ENCODE results near the gene CCR6. TPM values are rescaled to one million over a fixed set of nuclear protein-coding genes. Genes with fewer than 3 reads are reported as not detected.

Gene CCR6
- total and polyA plus RNA-seq, 10 donors, result 15.5 to 37.0 (median 19.8) TPM

DNA sequence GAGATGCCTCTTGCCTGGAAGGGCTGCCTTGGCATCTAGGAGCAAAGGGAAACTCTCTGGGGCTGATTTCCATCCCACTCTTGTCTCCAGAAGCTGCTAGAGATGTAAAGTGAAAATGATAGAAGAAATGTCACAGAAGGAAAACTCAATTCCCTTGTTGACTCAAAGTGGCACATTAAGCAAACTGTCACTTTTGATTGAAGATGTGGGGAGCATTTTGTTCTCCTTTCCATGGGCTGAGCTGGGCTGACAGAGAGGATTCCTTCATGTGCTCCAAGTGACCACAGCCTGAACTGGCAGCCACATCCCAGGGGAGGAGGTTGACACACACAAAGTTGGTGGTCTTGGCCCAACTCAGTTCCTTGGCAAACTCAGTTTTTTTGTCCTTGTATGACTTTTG is 25.1 kb downstream of the CCR6 start:
- Histone ChIP-seq H3K27ac (no peak overlapping the region), H3K4me1 (peaks cover 0 to 27% (median 15%) of the 10 kb centered on the region in 6 donors), H3K36me3 (no peaks in the 10 kb centered on the region), H3K4me3 (no peak overlapping the region), H3K27me3 (replicated peaks in 1 of 7) (peaks cover 0 to 25% (median 0%) of the 10 kb centered on the region in 7 donors), H3K9me3 (no peaks in the 10 kb centered on the region)
- no peak for DNase-seq
- intact Hi-C loops (cut with DNase I; ENCODE audit: low total_unique reads), result no loop called here
- no peak for TF ChIP-seq POLR2A (IDR thresholded peaks at IDR 0.05)
- TF ChIP-seq, protein P1, sequence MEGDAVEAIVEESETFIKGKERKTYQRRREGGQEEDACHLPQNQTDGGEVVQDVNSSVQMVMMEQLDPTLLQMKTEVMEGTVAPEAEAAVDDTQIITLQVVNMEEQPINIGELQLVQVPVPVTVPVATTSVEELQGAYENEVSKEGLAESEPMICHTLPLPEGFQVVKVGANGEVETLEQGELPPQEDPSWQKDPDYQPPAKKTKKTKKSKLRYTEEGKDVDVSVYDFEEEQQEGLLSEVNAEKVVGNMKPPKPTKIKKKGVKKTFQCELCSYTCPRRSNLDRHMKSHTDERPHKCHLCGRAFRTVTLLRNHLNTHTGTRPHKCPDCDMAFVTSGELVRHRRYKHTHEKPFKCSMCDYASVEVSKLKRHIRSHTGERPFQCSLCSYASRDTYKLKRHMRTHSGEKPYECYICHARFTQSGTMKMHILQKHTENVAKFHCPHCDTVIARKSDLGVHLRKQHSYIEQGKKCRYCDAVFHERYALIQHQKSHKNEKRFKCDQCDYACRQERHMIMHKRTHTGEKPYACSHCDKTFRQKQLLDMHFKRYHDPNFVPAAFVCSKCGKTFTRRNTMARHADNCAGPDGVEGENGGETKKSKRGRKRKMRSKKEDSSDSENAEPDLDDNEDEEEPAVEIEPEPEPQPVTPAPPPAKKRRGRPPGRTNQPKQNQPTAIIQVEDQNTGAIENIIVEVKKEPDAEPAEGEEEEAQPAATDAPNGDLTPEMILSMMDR (IDR thresholded peaks at IDR 0.05 in 8 of 11, conservative IDR thresholded peaks at IDR 0.05 in 3 of 11), result no peak
- TF ChIP-seq POLR2AphosphoS5 (IDR thresholded peaks at IDR 0.05), result no peak

DNA sequence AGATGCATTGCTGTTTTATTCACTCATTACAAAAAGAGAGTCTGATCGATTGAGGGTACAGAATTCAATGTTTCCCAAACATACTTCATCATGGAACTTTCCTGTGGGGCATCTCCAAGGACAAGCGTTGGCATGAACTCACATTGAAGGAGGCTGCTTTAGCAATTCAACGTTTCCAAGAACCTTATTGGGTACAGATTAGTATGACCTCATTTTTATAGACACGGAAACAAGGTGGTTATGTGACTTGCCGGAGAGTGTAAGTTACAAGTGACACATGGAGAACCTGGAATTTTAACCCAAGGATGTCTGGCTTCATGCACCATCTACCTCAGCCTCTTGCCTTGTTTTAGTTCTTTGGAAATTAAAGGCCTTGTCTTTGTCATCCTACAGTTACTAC is 26.1 kb downstream of the CCR6 start:
- intact Hi-C loops (cut with DNase I; ENCODE audit: low total_unique reads), result no loop called here
- TF ChIP-seq POLR2A (IDR thresholded peaks at IDR 0.05), result no peak
- TF ChIP-seq, protein P1 (IDR thresholded peaks at IDR 0.05 in 8 of 11, conservative IDR thresholded peaks at IDR 0.05 in 3 of 11), result no peak
- TF ChIP-seq POLR2AphosphoS5 (IDR thresholded peaks at IDR 0.05), result no peak
- Histone ChIP-seq H3K4me1 (peaks cover 0 to 36% (median 19%) of the 10 kb centered on the region in 6 donors), H3K4me3 (no peak overlapping the region), H3K9me3 (no peaks in the 10 kb centered on the region), H3K36me3 (no peaks in the 10 kb centered on the region), H3K27me3 (replicated peaks in 1 of 7) (peaks cover 0 to 17% (median 0%) of the 10 kb centered on the region in 7 donors), H3K27ac (no peak overlapping the region)
- no peak for DNase-seq
- 86 to 95% (median 90%) methylated on average over 5 of the region's 5 CpGs for WGBS, 5 donors

DNA sequence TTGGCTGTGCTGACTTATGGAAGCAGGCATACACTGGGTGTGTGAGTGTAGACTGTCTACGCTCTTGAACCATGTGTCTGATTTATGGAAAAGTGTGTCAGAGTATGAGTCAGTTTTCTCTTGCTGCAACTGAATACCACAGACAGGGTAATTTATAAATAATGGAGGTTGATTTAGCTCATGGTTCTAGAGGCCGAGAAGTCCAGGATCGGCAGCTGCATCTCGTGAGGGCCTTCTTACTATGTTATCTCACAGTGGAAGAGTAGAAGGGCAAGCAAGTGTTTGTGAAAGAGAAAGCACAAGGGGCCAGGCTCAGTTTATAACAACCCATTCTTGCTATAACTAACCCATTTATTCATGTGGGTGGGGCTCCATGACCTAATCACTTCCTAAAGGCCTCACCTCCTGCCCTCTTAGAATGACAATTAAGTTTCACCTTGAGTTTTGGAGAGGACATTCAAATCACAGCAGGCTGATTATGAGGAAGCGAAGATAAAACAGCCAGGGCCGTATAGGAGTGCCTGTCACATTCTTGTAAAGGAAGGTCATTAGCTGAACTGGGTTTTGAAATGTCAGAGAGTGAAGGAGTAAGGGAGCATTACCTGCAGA is 28.1 kb downstream of the CCR6 start:
- H3K9me3 ChIP-seq, result no peaks in the 10 kb centered on the region
- peaks cover 0 to 10% (median 0%) of the 10 kb centered on the region in 7 donors for H3K27me3 ChIP-seq (replicated peaks in 1 of 7)
- H3K4me3 ChIP-seq, result no peak overlapping the region
- peaks cover 0 to 42% (median 19%) of the 10 kb centered on the region in 6 donors for H3K4me1 ChIP-seq
- H3K36me3 ChIP-seq, result no peaks in the 10 kb centered on the region
- DNase-seq, result no peak
- 53 to 69% (median 68%) methylated on average over 6 of the region's 6 CpGs for WGBS, 5 donors
- intact Hi-C loops (cut with DNase I; ENCODE audit: low total_unique reads), result no loop called here
- H3K27ac ChIP-seq, result peak overlapping the region in 7 of 8 donors; percentile 6 to 74 (median 53)
- no peak for TF ChIP-seq POLR2A (IDR thresholded peaks at IDR 0.05)
- TF ChIP-seq POLR2AphosphoS5 (IDR thresholded peaks at IDR 0.05), result no peak
- TF ChIP-seq, protein P1 (IDR thresholded peaks at IDR 0.05 in 8 of 11, conservative IDR thresholded peaks at IDR 0.05 in 3 of 11), result no peak

DNA sequence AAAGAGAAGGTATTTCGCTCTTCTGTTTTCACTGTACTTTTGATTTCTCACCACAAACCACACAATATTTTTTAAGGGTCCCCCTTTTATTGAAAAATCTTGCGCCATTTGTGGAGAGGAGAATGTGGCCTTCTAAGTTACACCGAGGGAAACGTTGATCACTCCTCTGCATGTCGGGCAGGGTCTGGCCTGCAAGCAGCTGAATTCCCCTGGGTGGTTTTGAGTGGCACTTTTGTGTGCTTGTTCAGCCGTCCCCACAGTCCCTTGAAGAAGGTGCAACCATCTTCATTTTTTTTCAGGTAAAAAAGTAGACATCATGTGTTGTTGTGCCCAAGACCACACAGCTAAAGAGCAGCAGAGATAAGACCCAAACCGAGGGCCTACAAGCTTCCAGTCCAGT is 28.8 kb downstream of the CCR6 start:
- H3K27ac ChIP-seq, result peak overlapping the region; percentile 6 to 74 (median 52)
- WGBS, 5 donors, result 66 to 78% (median 73%) methylated on average over 7 of the region's 7 CpGs
- H3K27me3 ChIP-seq (replicated peaks in 1 of 7), result peaks cover 0 to 4% (median 0%) of the 10 kb centered on the region in 7 donors
- H3K36me3 ChIP-seq, result no peaks in the 10 kb centered on the region
- intact Hi-C loops (cut with DNase I; ENCODE audit: low total_unique reads), result no loop called here
- H3K4me3 ChIP-seq, result no peak overlapping the region
- no peaks in the 10 kb centered on the region for H3K9me3 ChIP-seq
- H3K4me1 ChIP-seq, result peaks cover 0 to 42% (median 19%) of the 10 kb centered on the region in 6 donors
- peak; percentile 60 for DNase-seq
- TF ChIP-seq POLR2AphosphoS5 (IDR thresholded peaks at IDR 0.05), result no peak
- TF ChIP-seq, protein P1 (IDR thresholded peaks at IDR 0.05 in 8 of 11, conservative IDR thresholded peaks at IDR 0.05 in 3 of 11), result no peak

Data from spleen (tissue), 11 donors.